ENCODE measurements around the gene ATP6V0E1. TPM values are rescaled to one million over a fixed set of nuclear protein-coding genes. Genes with fewer than 3 reads are reported as not detected.
A peak's percentile ranks its signal among the peaks of the same experiment; 100 is the strongest.

The ATP6V0E1 gene
- total and polyA plus RNA-seq, 2 donors (not counting 3 experiments of a cell fraction or from before 2014, with no cell fraction given), result 217 to 278 TPM

DNA sequence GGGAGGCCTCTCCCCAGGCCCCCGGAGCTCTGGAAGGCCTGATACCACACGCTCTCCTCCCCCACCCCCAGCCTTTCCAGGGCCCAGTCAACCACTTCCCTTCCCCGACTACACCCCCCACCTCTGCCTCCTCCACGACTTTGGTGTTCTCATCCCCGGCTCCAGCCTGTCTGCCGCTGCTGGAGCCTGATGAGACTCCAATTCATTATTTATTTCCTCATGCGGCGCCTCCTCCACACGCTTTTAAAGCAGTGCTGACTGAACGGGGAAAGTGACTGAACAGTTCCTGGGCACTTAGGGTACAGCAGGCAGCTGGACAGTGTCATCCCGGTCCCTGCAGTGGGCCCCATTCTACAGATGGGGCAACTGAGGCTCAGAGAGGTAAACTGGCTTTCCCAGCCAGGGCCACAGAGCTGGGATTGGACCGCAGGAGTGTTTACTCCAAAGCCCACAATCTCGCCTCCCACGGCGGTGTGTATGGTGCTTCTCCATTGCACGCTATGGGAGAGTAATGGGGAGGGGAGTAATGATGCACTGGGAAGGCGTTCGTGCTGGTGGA is 40.2 kb upstream of the ATP6V0E1 start:
- no TSS peak for BruUV-seq (replicated peaks)
- POLR2A ChIA-PET, result no interaction called here
- CTCF ChIA-PET, result interaction anchor here (0.8 to 13.5 kb wide), 4 partner anchors 10 to 236 kb away, joined by 3 to 413 read pairs (median 8); no protein-coding TSS in a partner anchor
- TF ChIP-seq JUN (IDR thresholded peaks at IDR 0.05; ENCODE audit: borderline replicate concordance, insufficient read depth, insufficient read length, low read depth), result no peak
- no peak for TF ChIP-seq POLR2A (IDR thresholded peaks at IDR 0.05; ENCODE audit: low read depth, low read length)
- TF ChIP-seq MYC (IDR thresholded peaks at IDR 0.05; ENCODE audit: low read depth, low read length), result no peak
- no peak for TF ChIP-seq POLR2AphosphoS5 (IDR thresholded peaks at IDR 0.05; ENCODE audit: insufficient read depth, low read depth, low read length)
- no peak for TF ChIP-seq FOS (IDR thresholded peaks at IDR 0.05; ENCODE audit: borderline replicate concordance, insufficient read depth, low read length)
- TF ChIP-seq, protein P1, sequence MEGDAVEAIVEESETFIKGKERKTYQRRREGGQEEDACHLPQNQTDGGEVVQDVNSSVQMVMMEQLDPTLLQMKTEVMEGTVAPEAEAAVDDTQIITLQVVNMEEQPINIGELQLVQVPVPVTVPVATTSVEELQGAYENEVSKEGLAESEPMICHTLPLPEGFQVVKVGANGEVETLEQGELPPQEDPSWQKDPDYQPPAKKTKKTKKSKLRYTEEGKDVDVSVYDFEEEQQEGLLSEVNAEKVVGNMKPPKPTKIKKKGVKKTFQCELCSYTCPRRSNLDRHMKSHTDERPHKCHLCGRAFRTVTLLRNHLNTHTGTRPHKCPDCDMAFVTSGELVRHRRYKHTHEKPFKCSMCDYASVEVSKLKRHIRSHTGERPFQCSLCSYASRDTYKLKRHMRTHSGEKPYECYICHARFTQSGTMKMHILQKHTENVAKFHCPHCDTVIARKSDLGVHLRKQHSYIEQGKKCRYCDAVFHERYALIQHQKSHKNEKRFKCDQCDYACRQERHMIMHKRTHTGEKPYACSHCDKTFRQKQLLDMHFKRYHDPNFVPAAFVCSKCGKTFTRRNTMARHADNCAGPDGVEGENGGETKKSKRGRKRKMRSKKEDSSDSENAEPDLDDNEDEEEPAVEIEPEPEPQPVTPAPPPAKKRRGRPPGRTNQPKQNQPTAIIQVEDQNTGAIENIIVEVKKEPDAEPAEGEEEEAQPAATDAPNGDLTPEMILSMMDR (IDR thresholded peaks at IDR 0.05; ENCODE audit: extremely low read depth in 1 of 2, insufficient read depth in 1 of 2, low read depth in 1 of 2, low read length in 2 of 2), result no peak
- Histone ChIP-seq H3K79me2 (ENCODE audit: control insufficient read depth, insufficient read depth, low read length) (no peaks in the 10 kb centered on the region), H2AFZ (ENCODE audit: low read depth, low read length) (no peak overlapping the region), H3K4me1 (ENCODE audit: control insufficient read depth, extremely low read depth, insufficient read depth, low read length) (peaks cover 14% of the 10 kb centered on the region), H3K36me3 (ENCODE audit: control insufficient read depth in 2 of 2, extremely low read depth in 1 of 2, insufficient read depth in 2 of 2, low read length in 2 of 2) (peaks cover 0 to 11% of the 10 kb centered on the region in 2 experiments), H4K20me1 (replicated peaks; ENCODE audit: control insufficient read depth, extremely low read depth, insufficient read depth, low read length) (no peaks in the 10 kb centered on the region), H3K9ac (replicated peaks; ENCODE audit: extremely low read depth, insufficient read depth, low read length) (peak overlapping the region; percentile 71), H3K9me1 (replicated peaks; ENCODE audit: control insufficient read depth, extremely low read depth, insufficient read depth, low read length) (no peaks in the 10 kb centered on the region), H3K4me3 (replicated peaks in 1 of 3; ENCODE audit: insufficient read depth in 1 of 3, low read depth in 1 of 3, low read length in 3 of 3) (no peak overlapping the region), H3K27ac (ENCODE audit: insufficient read depth, low read depth, low read length) (peak overlapping the region; percentile 95), H3K4me2 (ENCODE audit: insufficient read depth, low read length) (no peak overlapping the region), H3K27me3 (ENCODE audit: control insufficient read depth in 2 of 2, insufficient read depth in 2 of 2, low read length in 2 of 2) (no peaks in the 10 kb centered on the region), H3K9me3 (replicated peaks; ENCODE audit: control insufficient read depth, insufficient read depth, low read length) (no peaks in the 10 kb centered on the region)
- FAIRE-seq, result peak; percentile 69
- DNase-seq (ENCODE audit: low read depth, low spot score), result no peak
- intact Hi-C loops (cut with micrococcal nuclease), result loop anchor here (1.0 kb wide), 1 partner anchor 12 kb away; no protein-coding TSS in a partner anchor
- dilution Hi-C loops (cut with MboI; ENCODE audit: extremely low pct_ligation_motif_present, low sequenced_read_pairs), result no loop called here

Data from endothelial cell of umbilical vein (primary cell).